HepG2 (cell line): Measurements from ENCODE around the gene STK24. TPM values are rescaled to one million over a fixed set of nuclear protein-coding genes. Genes with fewer than 3 reads are reported as not detected.

Source experiments
- ATAC-seq: fragments of 200-7000 bp; cut with Tn5 transposase; 3 replicates; pipeline ENCODE4 v1.9.1; 2020; ENCODE audit warnings: mild to moderate bottlenecking, moderate library complexity
- BruUV-seq: library from RNA; stranded (reverse); fragments of 400-500 nt; replicated peaks from 2 replicates; lab custom pipeline; 2021; lab: Mats Ljungman, UMichigan
- CTCF ChIA-PET: fragments of 300-600 bp; formaldehyde crosslinking; extraction: SDS; loops from one replicate; lab custom pipeline; 2021; ENCODE audit warnings: low total read pairs, inconsistent platforms, low intra/inter-chr PET ratio; lab: Yijun Ruan, JAX
- POLR2A ChIA-PET: fragments of 350-600 bp; sonication (Branson Sonifier 250); formaldehyde crosslinking; loops from one replicate; lab custom pipeline; 2020; ENCODE audit warnings: antibody characterized with exemption, inconsistent platforms; lab: Yijun Ruan, JAX
- DNase-seq: peaks from one replicate; pipeline ENCODE4 v3.0.0-alpha.2; 2015; ENCODE audit warnings: low spot score
- FAIRE-seq: peaks from 3 replicates; lab custom pipeline; 2011; peaks lifted over from hg19 to GRCh38; lab: Jason Lieb, UNC
- H2AFZ ChIP-seq: one replicate; pipeline ENCODE4 v1.6.1; 2011; ENCODE audit warnings: low read length, inconsistent platforms
- H3K27ac ChIP-seq: fragments of 300-600 bp; 3 replicates; pipeline ENCODE4 v1.8.0; 2011; ENCODE audit warnings: mixed run types, mild to moderate bottlenecking, mixed read lengths, low read length, inconsistent platforms; ENCODE audit not compliant: insufficient read depth; ENCODE audit errors: extremely low read length
- H3K27me3 ChIP-seq, 2 experiments: fragments of 200-600 bp in 1 of 2; 2 replicates in 1 of 2; 3 replicates in 1 of 2; pipeline versions ENCODE4 v1.6.0 to v1.8.0; 2011; ENCODE audit warnings: low read length in 2 of 2, mild to moderate bottlenecking in 2 of 2, moderate library complexity in 2 of 2, inconsistent platforms in 1 of 2; ENCODE audit not compliant: insufficient read depth in 2 of 2, control insufficient read depth in 1 of 2
- H3K36me3 ChIP-seq, 2 experiments: fragments of 200-600 bp in 1 of 2; replicated peaks in 1 of 2; 2 replicates in 1 of 2; 3 replicates in 1 of 2; pipeline versions ENCODE4 v1.5.1 to v1.8.0; 2011; ENCODE audit warnings: low read length in 2 of 2, inconsistent platforms in 1 of 2; ENCODE audit not compliant: insufficient read depth in 2 of 2, control insufficient read depth in 1 of 2
- H3K4me1 ChIP-seq: 2 replicates; pipeline ENCODE4 v1.5.1; 2012; ENCODE audit warnings: low read length, inconsistent platforms; ENCODE audit not compliant: insufficient read depth
- H3K4me2 ChIP-seq: 2 replicates; pipeline ENCODE4 v1.6.0; 2011; ENCODE audit warnings: low read depth, low read length, inconsistent platforms
- H3K4me3 ChIP-seq, 3 experiments: fragments of 200-600 bp in 1 of 3; sonication (generic), shearing (Covaris generic) in 1 of 3; replicated peaks in 1 of 3; 2 replicates each; pipeline ENCODE4 v1.5.1; 2011 to 2016; ENCODE audit warnings: low read length in 3 of 3, inconsistent platforms in 2 of 3, low read depth in 2 of 3, mild to moderate bottlenecking in 2 of 3, control low read depth in 1 of 3, mixed read lengths in 1 of 3; ENCODE audit not compliant: insufficient read depth in 1 of 3
- H3K79me2 ChIP-seq: one replicate; pipeline ENCODE4 v1.6.1; 2011; ENCODE audit warnings: low read length, inconsistent platforms; ENCODE audit not compliant: insufficient read depth
- H3K9ac ChIP-seq: 2 replicates; pipeline ENCODE4 v1.6.0; 2011; ENCODE audit warnings: mild to moderate bottlenecking, low read depth, low read length, inconsistent platforms; ENCODE audit not compliant: insufficient read depth
- H3K9me3 ChIP-seq: 2 replicates; pipeline ENCODE4 v1.5.1; 2012; ENCODE audit warnings: mild to moderate bottlenecking, low read length
- H4K20me1 ChIP-seq: 2 replicates; pipeline ENCODE4 v1.6.0; 2011; ENCODE audit warnings: inconsistent platforms, mild to moderate bottlenecking, low read length, moderate library complexity; ENCODE audit not compliant: insufficient read depth
- ADNP ChIP-seq: sonication (generic); formaldehyde crosslinking; IDR thresholded peaks from 2 replicates; pipeline ENCODE4 v1.4.0; 2020; ENCODE audit warnings: missing genetic modification reagents
- ARHGAP35 ChIP-seq: sonication (generic); formaldehyde crosslinking; IDR thresholded peaks from 2 replicates; pipeline ENCODE4 v1.9.0; 2022; ENCODE audit warnings: mild to moderate bottlenecking, inconsistent platforms, moderate library complexity, missing genetic modification reagents, borderline replicate concordance
- GATAD1 ChIP-seq: IDR thresholded peaks from 2 replicates; pipeline ENCODE4 v1.6.1; 2016; ENCODE audit warnings: missing genetic modification reagents, missing compliant biosample characterization
- KDM5A ChIP-seq: fragments of 200-600 bp; sonication (generic); IDR thresholded peaks from 2 replicates; pipeline ENCODE4 v1.7.0; 2018; ENCODE audit warnings: antibody characterized with exemption, mild to moderate bottlenecking, low read length, borderline replicate concordance
- MTA3 ChIP-seq: sonication (generic); formaldehyde crosslinking; IDR thresholded peaks from 2 replicates; pipeline ENCODE4 v1.4.0; 2020; ENCODE audit warnings: missing genetic modification reagents
- NCOR1 ChIP-seq: fragments of 200-600 bp; sonication (generic); IDR thresholded peaks from 2 replicates; pipeline ENCODE4 v1.7.0; 2017; ENCODE audit warnings: antibody characterized with exemption, low read length, borderline replicate concordance
- POLR2AphosphoS5 ChIP-seq: IDR thresholded peaks from 2 replicates; pipeline ENCODE4 v1.6.1; 2012; ENCODE audit warnings: low read depth, low read length
- RAD51 ChIP-seq: fragments of 450-650 bp; IDR thresholded peaks from 2 replicates; pipeline ENCODE4 v1.6.1; 2016; ENCODE audit warnings: borderline replicate concordance
- RBAK ChIP-seq: sonication (generic); formaldehyde crosslinking; IDR thresholded peaks from 2 replicates; pipeline ENCODE4 v1.5.1; 2020; ENCODE audit warnings: mild to moderate bottlenecking, missing genetic modification reagents
- SALL2 ChIP-seq: sonication (generic); formaldehyde crosslinking; IDR thresholded peaks from 2 replicates; pipeline ENCODE4 v1.8.1; 2023; ENCODE audit warnings: mild to moderate bottlenecking, missing genetic modification reagents, inconsistent platforms
- SOX13 ChIP-seq, 3 experiments: fragments of 450-650 bp in 1 of 3; sonication (generic) in 1 of 3; formaldehyde crosslinking in 1 of 3; IDR thresholded peaks in 2 of 3; conservative IDR thresholded peaks in 1 of 3; 2 replicates each; pipeline versions ENCODE4 v1.5.0 to v1.6.1; 2016 to 2020; ENCODE audit warnings: antibody characterized with exemption in 1 of 3, mild to moderate bottlenecking in 1 of 3, missing compliant biosample characterization in 1 of 3, missing genetic modification reagents in 1 of 3, moderate library complexity in 1 of 3
- THAP11 ChIP-seq: IDR thresholded peaks from 2 replicates; pipeline ENCODE4 v1.6.1; 2016; ENCODE audit warnings: missing biosample characterization, missing genetic modification reagents
- TSC22D2 ChIP-seq: sonication (generic); formaldehyde crosslinking; IDR thresholded peaks from 2 replicates; pipeline ENCODE4 v1.5.1; 2020; ENCODE audit warnings: missing genetic modification reagents, mild to moderate bottlenecking, borderline replicate concordance
- WIZ ChIP-seq: sonication (generic); formaldehyde crosslinking; IDR thresholded peaks from 2 replicates; pipeline ENCODE4 v1.5.1; 2020; ENCODE audit warnings: mild to moderate bottlenecking, missing genetic modification reagents
- ZHX1 ChIP-seq: sonication (generic); formaldehyde crosslinking; IDR thresholded peaks from 2 replicates; pipeline ENCODE4 v1.8.1; 2022; ENCODE audit warnings: low read depth, mild to moderate bottlenecking, missing genetic modification reagents
- ZNF10 ChIP-seq: sonication (generic); formaldehyde crosslinking; IDR thresholded peaks from 2 replicates; pipeline ENCODE4 v1.4.0; 2020; ENCODE audit warnings: mild to moderate bottlenecking, low read depth, missing genetic modification reagents, borderline replicate concordance
- ZNF230 ChIP-seq: sonication (generic); formaldehyde crosslinking; IDR thresholded peaks from 2 replicates; pipeline ENCODE4 v1.4.0; 2020; ENCODE audit warnings: mild to moderate bottlenecking, missing genetic modification reagents
- ZNF503 ChIP-seq: sonication (generic); formaldehyde crosslinking; IDR thresholded peaks from 2 replicates; pipeline ENCODE4 v1.4.0; 2020; ENCODE audit warnings: missing genetic modification reagents
- ZNF660 ChIP-seq: sonication (generic); formaldehyde crosslinking; IDR thresholded peaks from 2 replicates; pipeline ENCODE4 v1.5.1; 2020; ENCODE audit warnings: mild to moderate bottlenecking, low read depth, missing genetic modification reagents, borderline replicate concordance
- WGBS: methylation state at CpG from one replicate; pipeline ENCODE4 v1.1.6; 2017; ENCODE audit warnings: low lambda C conversion rate; 5-methylcytosine and 5-hydroxymethylcytosine counted together
- in situ Hi-C: cut with HindIII; loops from 2 replicates; pipeline ENCODE4 v1.10.0; 2017; ENCODE audit warnings: low pct_unique_long_range_greater_than_20kb; ENCODE audit not compliant: extremely low pct_ligation_motif_present
- intact Hi-C: fragments of 100-400 bp; cut with micrococcal nuclease; formaldehyde crosslinking; loops from one replicate; pipeline ENCODE4 v1.10.0; 2022; ENCODE audit not compliant: unreplicated experiment
- polyA plus RNA-seq, 8 experiments: library from polyadenylated mRNA; depleted of rRNA in 3 of 8; stranded (reverse) in 7 of 8; unstranded in 1 of 8; fragments of >200 nt; fragmentation: Illumina TruSeq in 4 of 8; extraction: Trizol in 4 of 8; gene quantifications; 2 replicates each; pipeline versions ENCODE4 v1.2.1 to v1.2.3, GENCODE V29; 2011 to 2016; ENCODE audit warnings: low read depth in 4 of 8, missing spikeins in 1 of 8, mixed read lengths in 1 of 8; ENCODE audit not compliant: insufficient read depth in 1 of 8
- total RNA-seq, 5 experiments: library from RNA; depleted of rRNA; stranded (reverse); fragments of >200 nt; fragmentation: Illumina TruSeq; extraction: Trizol; gene quantifications; 2 replicates each; pipeline ENCODE4 v1.2.3, GENCODE V29; 2016; ENCODE audit warnings: low read depth in 1 of 5

Gene STK24
- total and polyA plus RNA-seq, 2 of the 13 experiments (the other 11 are each of a cell fraction or from before 2014, with no cell fraction given) = 51.3 to 73.0 TPM

- CTCF ChIA-PET = no interaction called here
- no peak overlapping the region for H2AFZ ChIP-seq
- peak overlapping the region in 1 of 3 experiments; percentile 44; a peak in 2 of 6 replicates for H3K4me3 ChIP-seq
- no peak overlapping the region for H3K9ac ChIP-seq
- no peak for FAIRE-seq
- peak; percentile 60 for ATAC-seq
- no peak for DNase-seq
- POLR2A ChIA-PET = no interaction called here
- H3K4me1 ChIP-seq = peaks cover 50% of the 10 kb centered on the region
- 29% methylated on average over 4 of the region's 4 CpGs for WGBS
- intact Hi-C loops = loop anchor here (1.0 kb wide), 1 partner anchor 12 kb away; no protein-coding TSS in a partner anchor
- no peaks in the 10 kb centered on the region for H3K9me3 ChIP-seq
- H4K20me1 ChIP-seq = no peaks in the 10 kb centered on the region
- H3K27ac ChIP-seq = no peak overlapping the region
- TF ChIP-seq NCOR1 (no peak), ZHX1 (CRISPR knock-in tag) (no peak), TSC22D2 (CRISPR knock-in tag) (no peak), ZNF230 (CRISPR knock-in tag) (no peak), THAP11 (CRISPR knock-in tag) (no peak), ARHGAP35 (CRISPR knock-in tag) (no peak), KDM5A (no peak), RBAK (no peak), ADNP (CRISPR knock-in tag) (no peak), SOX13 (IDR thresholded peaks at IDR 0.05) (no peak), SOX13 (CRISPR knock-in tag; conservative IDR thresholded peaks at IDR 0.05 in 1 of 2, IDR thresholded peaks at IDR 0.05 in 1 of 2) (no peak), POLR2AphosphoS5 (no peak), GATAD1 (CRISPR knock-in tag) (no peak), WIZ (CRISPR knock-in tag) (no peak), RAD51 (no peak), MTA3 (CRISPR knock-in tag) (no peak), ZNF660 (CRISPR knock-in tag) (no peak), ZNF503 (CRISPR knock-in tag) (no peak), ZNF10 (CRISPR knock-in tag) (no peak), SALL2 (CRISPR knock-in tag) (no peak)
- TF ChIP-seq, all 625 proteins: peak for 0
- Histone ChIP-seq H3K27me3 (no peaks in the 10 kb centered on the region), H3K36me3 (no peaks in the 10 kb centered on the region), H3K79me2 (no peaks in the 10 kb centered on the region), H3K4me2 (peak overlapping the region; percentile 56)
- in situ Hi-C loops = no loop called here
- BruUV-seq = no TSS peak
Measured at GRCh38 chr13:98584668-98585397, 7.9 kb upstream of the STK24 start.
